ENCODE measurements around the gene OR1N1.
"Not testable (repeated sequence)": the region's sequence is repeated elsewhere in the genome, so short reads cannot be mapped to it uniquely, and the experiment has no call there.

Gene OR1N1

DNA sequence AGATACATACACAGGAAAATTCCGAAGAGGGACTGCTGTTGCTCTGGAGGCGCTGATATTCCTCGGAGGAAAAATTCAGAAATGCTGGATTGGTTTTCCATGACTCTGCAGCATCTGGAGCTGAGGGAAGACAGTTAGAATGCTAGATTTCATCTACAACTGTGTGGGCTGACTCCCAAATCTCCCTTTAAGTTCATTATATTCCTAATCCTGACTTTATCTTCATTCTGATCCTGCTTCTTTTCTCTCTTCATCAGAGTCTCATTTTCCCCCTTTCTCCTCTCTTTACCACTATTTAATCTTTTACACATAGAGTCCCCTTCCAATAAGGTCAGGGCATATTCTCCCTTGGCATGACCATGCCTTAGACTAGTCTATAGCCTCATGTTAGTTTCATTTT, at the start of gene OR1N1:
TSS of gene OR1N1 (minus strand) at position 101 of the 400 bp plus-strand sequence. CDS start at position 101, 0 bp downstream.
- DNase-seq = no peak
- in situ Hi-C loops (cut with MboI; ENCODE audit: low pct_unique_long_range_greater_than_20kb, low sequenced_read_pairs) = no loop called here

DNA sequence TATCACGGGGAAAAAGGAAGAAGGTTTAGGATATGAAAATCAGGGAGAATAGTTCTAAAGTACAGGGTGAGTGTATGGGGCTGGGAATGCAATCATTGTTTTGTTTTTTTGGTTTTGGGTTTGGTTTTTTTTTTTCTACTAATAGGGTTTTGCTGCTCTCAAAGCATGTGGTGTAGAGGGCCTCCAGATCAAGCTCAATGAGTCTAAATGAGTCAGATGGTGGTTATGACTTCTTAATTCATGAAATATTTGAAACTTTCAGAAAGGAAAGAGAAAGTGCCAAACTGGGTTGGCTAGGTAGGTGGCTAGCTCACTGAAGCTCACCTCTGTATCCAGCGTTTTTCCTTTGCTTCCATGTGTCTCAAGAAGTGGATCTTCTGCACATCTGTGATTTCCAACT, 45.4 kb upstream of the OR1N1 start:
- in situ Hi-C loops (cut with MboI; ENCODE audit: low pct_unique_long_range_greater_than_20kb, low sequenced_read_pairs) = no loop called here
- DNase-seq = no peak

GRCh38 chr9:122567901-122568300, 40.8 kb upstream of the OR1N1 start:
- DNase-seq = no peak
- in situ Hi-C loops (cut with MboI; ENCODE audit: low pct_unique_long_range_greater_than_20kb, low sequenced_read_pairs) = no loop called here

DNA sequence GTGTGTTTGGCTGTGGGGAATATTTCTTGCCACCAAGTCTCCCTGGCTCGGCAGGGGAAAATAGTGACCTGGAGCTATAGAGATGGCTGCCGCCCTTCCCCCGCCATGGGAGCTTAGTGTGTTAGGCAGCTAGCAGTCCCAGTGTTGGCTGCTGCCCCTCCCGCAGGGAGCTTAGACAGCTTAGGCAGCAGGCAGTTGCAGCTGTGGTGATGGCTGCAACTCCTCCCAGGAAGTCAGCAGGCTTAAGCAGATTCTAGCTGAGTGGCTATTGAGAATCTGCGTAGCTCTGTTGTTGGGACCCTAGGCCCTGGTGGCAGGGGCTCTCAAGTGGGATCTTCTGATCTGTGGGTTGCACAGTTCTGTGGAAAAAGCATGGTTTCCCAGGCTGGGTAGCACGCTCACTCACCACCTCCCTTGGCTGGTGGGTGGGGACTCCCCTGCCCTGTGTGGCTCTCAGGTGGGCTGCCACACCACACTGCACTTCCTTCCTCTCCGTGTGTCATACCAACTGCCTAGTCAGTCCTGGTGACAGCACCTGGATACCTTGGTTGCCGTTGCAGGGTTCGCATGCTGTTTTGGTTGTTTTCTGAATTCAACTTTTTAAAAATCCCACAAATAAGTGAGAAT, 35.2 kb upstream of the OR1N1 start:
- in situ Hi-C loops (cut with MboI; ENCODE audit: low pct_unique_long_range_greater_than_20kb, low sequenced_read_pairs) = no loop called here
- DNase-seq = no peak

DNA sequence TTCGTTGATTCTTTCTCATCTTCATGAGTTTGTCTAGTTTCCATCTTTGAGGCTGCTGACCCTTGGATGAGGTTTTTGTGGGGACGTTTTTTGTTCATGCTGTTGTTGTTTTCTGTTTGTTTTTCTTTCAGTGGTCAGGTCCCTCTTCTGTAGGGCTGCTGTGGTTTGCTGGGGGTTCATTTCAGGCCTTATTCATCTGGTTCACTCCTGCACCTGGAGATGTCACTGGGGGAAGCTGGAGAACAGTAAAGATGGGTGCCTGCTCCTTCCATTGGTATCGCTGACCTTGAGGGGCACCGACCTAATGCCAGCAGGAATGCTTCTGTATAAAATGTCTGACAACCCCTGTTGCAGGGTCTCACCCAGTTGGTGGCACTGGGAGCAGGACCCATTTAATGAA, 34.4 kb upstream of the OR1N1 start:
- in situ Hi-C loops (cut with MboI; ENCODE audit: low pct_unique_long_range_greater_than_20kb, low sequenced_read_pairs) = no loop called here

GRCh38 chr9:122552812-122553211, 25.7 kb upstream of the OR1N1 start, which contains the start of gene OR1N2:
OR1N2 (plus strand) TSS chr9:122553112; CDS start chr9:122553212, 100 bp downstream.
- no peak for DNase-seq
- in situ Hi-C loops (cut with MboI; ENCODE audit: low pct_unique_long_range_greater_than_20kb, low sequenced_read_pairs) = no loop called here

More for the DNA sequence above, 34.4 kb upstream of the OR1N1 start:
- no peak for DNase-seq

DNA sequence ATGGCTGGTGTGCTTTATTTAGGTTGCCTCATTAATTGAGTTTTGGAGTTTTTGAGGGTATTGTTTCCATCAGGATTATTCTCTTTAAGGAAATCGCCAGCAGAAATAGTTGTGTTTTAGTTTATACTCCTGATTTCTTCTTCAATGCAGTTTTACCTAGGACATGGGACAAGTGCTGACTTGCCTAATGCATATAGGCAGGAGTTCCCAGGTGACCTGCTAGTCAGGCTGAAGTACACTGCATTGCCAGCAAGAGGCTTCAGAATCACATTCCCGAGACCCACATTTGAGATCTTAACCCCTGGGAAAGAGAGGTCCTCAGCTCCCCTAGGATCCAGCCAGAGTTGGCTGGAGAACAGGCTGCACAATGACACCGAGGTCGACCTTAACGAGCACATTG, 24.3 kb upstream of the OR1N1 start:
- no peak for DNase-seq
- in situ Hi-C loops (cut with MboI; ENCODE audit: low pct_unique_long_range_greater_than_20kb, low sequenced_read_pairs) = no loop called here

DNA sequence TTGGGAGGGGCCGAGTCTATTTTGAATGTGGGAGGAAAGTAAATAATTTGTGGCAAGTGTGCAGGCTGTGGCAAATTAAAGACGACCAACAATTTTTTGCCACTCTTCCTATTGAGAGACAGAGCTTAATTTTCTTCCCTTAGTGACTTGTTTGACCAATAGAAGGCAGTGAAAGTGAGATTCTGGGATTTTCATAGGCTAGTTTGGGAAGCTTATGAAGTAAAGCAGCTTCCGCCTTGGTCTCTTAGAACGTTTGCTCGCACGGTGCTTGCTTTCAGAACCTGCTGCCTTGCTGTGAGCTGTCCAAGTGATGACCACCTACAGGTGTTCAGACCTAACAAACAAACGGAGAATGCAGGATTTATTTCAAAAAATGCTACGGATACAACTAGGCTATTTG, 19.1 kb upstream of the OR1N1 start:
- DNase-seq = no peak
- in situ Hi-C loops (cut with MboI; ENCODE audit: low pct_unique_long_range_greater_than_20kb, low sequenced_read_pairs) = no loop called here

DNA sequence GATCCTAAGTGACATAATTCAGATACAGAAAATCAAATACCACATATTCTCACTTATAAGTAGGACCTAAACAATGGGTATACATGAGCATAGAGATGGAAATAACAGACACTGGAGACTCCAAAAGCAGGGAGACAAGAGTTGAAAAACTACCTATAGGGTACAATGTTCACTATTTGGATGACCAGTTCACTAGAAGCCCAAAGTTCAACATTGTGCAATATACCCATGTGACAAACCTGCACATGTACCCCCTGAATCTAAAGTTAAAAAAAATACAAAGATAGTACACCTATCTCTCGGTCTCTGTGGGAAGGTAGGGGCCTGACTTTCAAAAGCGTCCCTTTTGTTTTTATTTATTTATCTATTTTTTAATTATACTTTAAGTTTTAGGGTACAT, 11.7 kb upstream of the OR1N1 start:
- DNase-seq = no peak
- in situ Hi-C loops (cut with MboI; ENCODE audit: low pct_unique_long_range_greater_than_20kb, low sequenced_read_pairs) = no loop called here

DNA sequence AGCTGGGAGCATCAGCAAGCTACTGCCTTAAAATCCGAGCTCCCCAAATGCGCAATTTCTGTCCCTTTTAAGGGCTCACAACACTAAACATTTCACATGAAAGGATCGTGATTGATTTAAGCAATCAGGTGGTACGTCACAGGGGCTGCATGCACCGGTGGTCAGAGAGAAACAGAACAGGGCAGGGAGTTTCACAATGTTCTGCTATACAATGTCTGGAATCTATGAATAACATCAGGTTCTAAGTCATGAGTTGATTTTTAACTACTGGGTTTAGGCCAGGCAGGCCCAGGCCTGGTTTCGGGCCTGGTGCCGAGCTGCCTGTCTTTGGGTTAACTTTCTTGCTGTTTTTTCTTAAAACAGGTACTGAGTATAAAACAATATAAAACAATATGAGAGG, 10.0 kb upstream of the OR1N1 start:
- in situ Hi-C loops (cut with MboI; ENCODE audit: low pct_unique_long_range_greater_than_20kb, low sequenced_read_pairs); DNase-seq: not testable (repeated sequence)

- DNase-seq = no peak
- in situ Hi-C loops (cut with MboI; ENCODE audit: low pct_unique_long_range_greater_than_20kb, low sequenced_read_pairs) = no loop called here
These were observed 9.0 kb upstream of the OR1N1 start for GRCh38 chr9:122536134-122536533.

DNA sequence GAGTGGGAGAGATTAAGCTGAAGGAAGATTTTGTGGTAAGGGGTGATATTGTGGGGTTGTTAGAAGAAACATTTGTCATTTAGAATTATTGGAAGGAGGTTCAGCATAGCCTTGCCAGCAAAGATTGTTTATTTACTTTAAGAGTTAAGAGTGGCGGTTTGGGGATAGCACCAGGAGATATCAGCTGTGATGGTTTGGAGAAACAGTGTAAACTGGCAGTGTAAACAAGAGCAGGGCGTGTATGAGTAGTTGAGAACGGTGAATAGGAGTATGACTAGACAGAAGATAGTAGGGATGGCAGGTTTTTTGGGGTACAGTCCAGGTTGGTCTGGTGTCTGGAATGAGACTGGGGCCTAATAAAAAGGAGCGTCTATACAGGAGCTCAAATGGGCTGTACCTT, 4.1 kb upstream of the OR1N1 start:
- DNase-seq; in situ Hi-C loops (cut with MboI; ENCODE audit: low pct_unique_long_range_greater_than_20kb, low sequenced_read_pairs): not testable (repeated sequence)

DNA sequence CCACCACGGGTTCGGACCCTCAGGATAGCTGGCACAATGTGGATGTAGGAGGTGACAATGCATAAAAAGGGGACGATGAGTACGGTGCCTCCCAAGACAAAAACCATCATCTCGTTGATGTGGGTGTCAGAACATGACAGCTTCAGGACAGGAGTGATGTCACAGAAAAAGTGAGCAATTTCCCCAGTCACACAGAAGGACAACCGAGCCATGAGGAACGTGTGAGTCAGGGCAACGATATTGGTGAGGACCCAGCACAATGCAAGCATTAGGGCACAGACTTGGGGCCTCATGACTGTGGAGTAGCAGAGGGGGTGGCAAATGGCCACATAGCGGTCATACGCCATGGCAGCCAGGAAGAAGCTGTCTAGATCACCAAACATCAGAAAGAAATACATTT, 491 bp downstream of the OR1N1 start:
- in situ Hi-C loops (cut with MboI; ENCODE audit: low pct_unique_long_range_greater_than_20kb, low sequenced_read_pairs) = no loop called here
- DNase-seq = no peak

DNA sequence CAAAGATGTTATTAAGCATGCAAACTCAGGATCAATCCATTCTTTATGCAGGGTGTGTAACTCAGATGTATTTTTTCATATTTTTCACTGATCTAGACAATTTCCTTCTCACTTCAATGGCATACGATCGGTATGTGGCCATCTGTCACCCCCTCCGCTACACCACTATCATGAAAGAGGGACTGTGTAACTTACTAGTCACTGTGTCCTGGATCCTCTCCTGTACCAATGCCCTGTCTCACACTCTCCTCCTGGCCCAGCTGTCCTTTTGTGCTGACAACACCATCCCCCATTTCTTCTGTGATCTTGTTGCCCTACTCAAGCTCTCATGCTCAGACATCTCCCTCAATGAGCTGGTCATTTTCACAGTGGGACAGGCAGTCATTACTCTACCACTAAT, 7.7 kb downstream of the OR1N1 start:
- in situ Hi-C loops (cut with MboI; ENCODE audit: low pct_unique_long_range_greater_than_20kb, low sequenced_read_pairs) = no loop called here
- no peak for DNase-seq

GRCh38 chr9:122518841-122519240, 8.3 kb downstream of the OR1N1 start, which contains the start of gene OR1J4:
OR1J4 (plus strand) TSS chr9:122519141; CDS start chr9:122519141, 0 bp downstream.
- DNase-seq = no peak
- in situ Hi-C loops (cut with MboI; ENCODE audit: low pct_unique_long_range_greater_than_20kb, low sequenced_read_pairs) = no loop called here

- in situ Hi-C loops (cut with MboI; ENCODE audit: low pct_unique_long_range_greater_than_20kb, low sequenced_read_pairs) = no loop called here
These were observed 8.9 kb downstream of the OR1N1 start for GRCh38 chr9:122518226-122518625.

DNA sequence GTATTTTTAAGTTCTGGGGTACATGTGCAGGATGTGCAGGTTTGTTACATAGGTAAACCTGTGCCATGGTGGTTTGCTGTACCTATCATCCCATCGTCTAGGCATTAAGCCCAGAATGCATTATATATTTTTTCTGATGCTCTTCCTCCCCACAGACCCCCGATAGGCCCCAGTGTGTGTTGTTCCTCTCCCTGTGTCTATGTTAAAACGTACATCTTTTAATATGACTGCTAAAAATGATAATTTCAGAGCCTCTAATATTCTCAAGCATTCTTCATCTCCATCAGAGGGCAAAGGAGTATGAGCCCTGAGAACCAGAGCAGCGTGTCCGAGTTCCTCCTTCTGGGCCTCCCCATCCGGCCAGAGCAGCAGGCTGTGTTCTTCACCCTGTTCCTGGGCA, 16.6 kb downstream of the OR1N1 start, which contains the start of gene OR1J2:
TSS of gene OR1J2 (plus strand) at position 301 of the 400 bp plus-strand sequence. CDS start at position 301, 0 bp downstream.
- in situ Hi-C loops (cut with MboI; ENCODE audit: low pct_unique_long_range_greater_than_20kb, low sequenced_read_pairs) = no loop called here
- DNase-seq = no peak

More at GRCh38 chr9:122518226-122518625, 8.9 kb downstream of the OR1N1 start:
- no peak for DNase-seq

DNA sequence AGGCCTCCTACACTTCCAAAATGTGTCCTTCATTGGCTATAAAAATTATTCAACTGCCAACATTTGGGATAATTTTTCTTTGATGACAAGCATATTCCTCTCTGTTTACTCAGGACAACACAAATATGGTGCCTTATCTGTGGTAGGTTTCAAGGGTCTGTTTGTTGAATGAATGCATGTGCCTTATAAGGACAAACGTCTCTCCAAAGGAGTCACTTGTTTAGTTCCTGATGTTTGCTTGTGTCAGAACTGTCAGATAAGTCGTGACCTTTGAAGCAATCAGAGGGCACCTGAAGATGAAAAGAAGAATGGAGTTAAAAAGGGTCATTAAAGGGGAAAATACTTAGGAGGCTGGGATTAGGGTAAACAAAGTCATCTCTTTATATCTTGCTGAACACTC, 20.1 kb downstream of the OR1N1 start:
- no peak for DNase-seq
- in situ Hi-C loops (cut with MboI; ENCODE audit: low pct_unique_long_range_greater_than_20kb, low sequenced_read_pairs) = no loop called here

DNA sequence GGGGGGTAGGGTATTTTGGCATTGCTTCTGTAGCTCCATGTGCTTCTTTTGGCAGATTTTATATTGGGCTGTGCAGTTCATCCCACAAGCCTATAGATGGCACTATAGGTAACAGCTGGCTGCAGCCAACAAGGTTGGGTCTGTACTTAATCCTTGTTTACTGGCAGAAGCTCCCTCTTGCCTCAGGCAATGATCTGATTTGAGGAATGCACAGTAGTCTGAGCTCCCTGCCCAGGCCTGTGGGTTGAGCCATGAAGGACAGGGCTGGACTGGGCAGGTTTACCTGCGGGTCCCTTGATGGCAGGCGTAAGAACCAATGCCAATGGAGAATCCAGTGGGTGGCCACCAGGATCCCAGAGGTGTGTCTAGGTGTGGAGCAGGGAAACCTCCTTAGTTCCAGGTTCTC, 28.2 kb downstream of the OR1N1 start:
- in situ Hi-C loops (cut with MboI; ENCODE audit: low pct_unique_long_range_greater_than_20kb, low sequenced_read_pairs) = no loop called here
- DNase-seq = peak; percentile 59

GRCh38 chr9:122479062-122479461, 48.0 kb downstream of the OR1N1 start:
- DNase-seq = no peak
- in situ Hi-C loops (cut with MboI; ENCODE audit: low pct_unique_long_range_greater_than_20kb, low sequenced_read_pairs) = no loop called here

DNA sequence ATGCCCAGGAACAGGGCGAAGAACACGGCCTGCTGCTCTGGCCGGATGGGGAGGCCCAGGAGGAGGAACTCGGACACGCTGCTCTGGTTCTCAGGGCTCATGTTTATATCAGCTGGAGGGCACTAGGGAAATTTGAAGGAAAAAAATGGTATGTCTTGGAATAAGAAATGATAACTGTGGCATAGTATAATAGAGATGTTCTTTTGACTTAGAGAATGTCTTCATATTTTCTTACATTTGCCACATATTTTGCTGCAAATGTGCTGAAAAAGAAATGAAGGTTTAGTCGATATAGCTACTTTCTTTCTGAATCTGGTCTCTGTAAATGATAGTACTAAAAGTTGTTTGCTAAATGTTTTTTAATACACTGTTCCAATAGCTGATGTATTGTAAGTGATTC, 49.3 kb downstream of the OR1N1 start, which contains the start of gene OR1J1:
TSS of gene OR1J1 (minus strand) at position 101 of the 400 bp plus-strand sequence. CDS start at position 101, 0 bp downstream.
- no peak for DNase-seq
- in situ Hi-C loops (cut with MboI; ENCODE audit: low pct_unique_long_range_greater_than_20kb, low sequenced_read_pairs) = no loop called here

Measured in KBM-7 (cell line).